Astrocyte (in vitro differentiated cells and primary cell): ENCODE measurements around the gene WFS1.

Source experiments
- CTCF ChIP-seq: IDR thresholded peaks from 2 replicates; pipeline ENCODE4 v1.5.1; 2011; ENCODE audit warnings: low read depth, mild to moderate bottlenecking, inconsistent platforms, low read length, moderate library complexity; ENCODE audit not compliant: insufficient read depth
- EZH2 ChIP-seq: IDR thresholded peaks from 2 replicates; pipeline ENCODE4 v1.6.1; 2012; ENCODE audit warnings: mild to moderate bottlenecking, low read length, inconsistent platforms; ENCODE audit not compliant: insufficient read depth

DNA sequence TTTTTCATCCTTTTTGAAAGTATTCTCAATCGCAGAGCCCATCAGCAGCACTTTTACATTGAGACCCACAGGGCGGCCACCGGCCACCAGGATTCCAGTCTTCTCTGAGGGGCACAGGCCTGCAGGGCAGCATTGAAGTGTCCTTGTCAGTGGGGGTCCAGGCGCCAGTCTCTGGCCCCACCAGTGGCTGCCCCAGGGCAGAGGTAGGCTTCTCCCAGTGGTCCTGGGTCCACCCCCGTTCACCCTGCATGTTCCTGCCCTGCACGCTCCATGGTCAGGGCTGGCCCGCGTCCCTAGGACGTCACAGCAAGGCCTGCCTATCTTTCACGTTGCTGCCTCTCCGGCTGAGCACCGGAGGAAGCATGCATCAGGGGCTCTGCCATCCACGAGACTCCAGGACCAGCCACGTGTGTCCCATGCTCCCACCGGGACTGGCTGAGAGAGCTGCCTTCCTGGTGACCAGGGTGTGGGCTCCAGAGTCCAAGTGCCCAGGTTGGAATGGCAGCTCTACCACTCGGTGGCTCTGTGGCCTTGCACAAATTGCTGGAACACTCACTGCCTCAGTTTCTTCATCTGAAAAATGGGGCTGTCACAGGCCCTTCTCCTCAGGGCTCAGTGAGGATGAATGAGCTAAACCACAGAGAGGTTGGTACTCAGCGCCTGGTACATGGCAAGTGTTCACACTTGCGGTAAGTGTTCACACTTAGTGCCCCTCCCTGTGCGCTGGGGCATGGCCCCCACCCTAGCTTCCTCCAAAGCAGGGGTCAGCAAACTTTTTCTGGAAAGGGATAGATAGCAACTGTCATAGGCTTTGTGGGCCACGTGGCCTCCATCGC is 38.6 kb upstream of the WFS1 start:
- TF ChIP-seq CTCF (no peak), EZH2 (no peak)
